IPS-NIHi7 (cell line): ENCODE results near the gene TBC1D22A.

Source experiments
- DNase-seq: peaks from one replicate; pipeline ENCODE4 v3.0.0; 2012; ENCODE audit warnings: mixed read lengths; ENCODE audit errors: extremely low spot score

TBC1D22A gene

GRCh38 chr22:46908641-46909107, 146.2 kb downstream of the TBC1D22A start:
- no peak for DNase-seq

- no peak for DNase-seq
Measured at GRCh38 chr22:46909237-46910030, 147.0 kb downstream of the TBC1D22A start.

GRCh38 chr22:46910624-46911023, 148.2 kb downstream of the TBC1D22A start:
- no peak for DNase-seq

GRCh38 chr22:46911346-46911745, 148.9 kb downstream of the TBC1D22A start:
- DNase-seq: no peak

- no peak for DNase-seq
Measured at GRCh38 chr22:46913351-46913750, 150.9 kb downstream of the TBC1D22A start.

GRCh38 chr22:46914481-46914880, 152.0 kb downstream of the TBC1D22A start:
- DNase-seq: no peak

GRCh38 chr22:46914916-46915894, 152.8 kb downstream of the TBC1D22A start:
- DNase-seq: no peak

GRCh38 chr22:46915950-46916730, 153.7 kb downstream of the TBC1D22A start:
- DNase-seq: no peak

GRCh38 chr22:46916886-46917770, 154.7 kb downstream of the TBC1D22A start:
- DNase-seq: no peak

- no peak for DNase-seq
Measured at GRCh38 chr22:46917771-46918101, 155.3 kb downstream of the TBC1D22A start.

- DNase-seq: no peak
Measured at GRCh38 chr22:46918197-46918596, 155.7 kb downstream of the TBC1D22A start.

GRCh38 chr22:46922037-46922436, 159.6 kb downstream of the TBC1D22A start:
- no peak for DNase-seq

- no peak for DNase-seq
Measured at GRCh38 chr22:46923394-46923793, 160.9 kb downstream of the TBC1D22A start.

- DNase-seq: no peak
Measured at GRCh38 chr22:46925818-46926217, 163.4 kb downstream of the TBC1D22A start.

GRCh38 chr22:46929046-46929709, 166.7 kb downstream of the TBC1D22A start:
- no peak for DNase-seq

- DNase-seq: no peak
Measured at GRCh38 chr22:46929710-46930204, 167.3 kb downstream of the TBC1D22A start.

GRCh38 chr22:46931414-46931813, 169.0 kb downstream of the TBC1D22A start:
- peak; percentile 39 for DNase-seq

GRCh38 chr22:46931881-46932280, 169.4 kb downstream of the TBC1D22A start:
- DNase-seq: no peak

- DNase-seq: no peak
Measured at GRCh38 chr22:46933040-46933930, 170.8 kb downstream of the TBC1D22A start.
